HEK293 (cell line): ENCODE measurements around the gene AKAP8.

ENCODE experiments used
- CTCF ChIP-seq: fragments of 450-650 bp; formaldehyde crosslinking; IDR thresholded peaks from 2 replicates; pipeline ENCODE4 v1.5.1; 2016; ENCODE audit warnings: missing biosample characterization, missing genetic modification characterization
- ZBTB8A ChIP-seq: fragments of 450-650 bp; formaldehyde crosslinking; IDR thresholded peaks from 2 replicates; pipeline ENCODE4 v1.5.1; 2016; ENCODE audit warnings: missing biosample characterization, missing genetic modification characterization
- ZNF146 ChIP-seq: fragments of 450-650 bp; formaldehyde crosslinking; IDR thresholded peaks from 2 replicates; pipeline ENCODE4 v1.5.1; 2016; ENCODE audit warnings: missing biosample characterization, missing genetic modification characterization
- ZNF830 ChIP-seq: fragments of 450-650 bp; IDR thresholded peaks from 2 replicates; pipeline ENCODE4 v1.5.0; 2018; ENCODE audit warnings: missing biosample characterization, missing genetic modification characterization, low read depth, mild to moderate bottlenecking, moderate library complexity

- TF ChIP-seq CTCF (tag by site-specific recombination) (no peak), ZBTB8A (no peak), ZNF830 (tag by site-specific recombination) (no peak), ZNF146 (tag by site-specific recombination) (no peak)
Observed at GRCh38 chr19:15353908-15354307, 25.7 kb downstream of the AKAP8 start.
